ENCODE results near the gene GLIS1.

DNA sequence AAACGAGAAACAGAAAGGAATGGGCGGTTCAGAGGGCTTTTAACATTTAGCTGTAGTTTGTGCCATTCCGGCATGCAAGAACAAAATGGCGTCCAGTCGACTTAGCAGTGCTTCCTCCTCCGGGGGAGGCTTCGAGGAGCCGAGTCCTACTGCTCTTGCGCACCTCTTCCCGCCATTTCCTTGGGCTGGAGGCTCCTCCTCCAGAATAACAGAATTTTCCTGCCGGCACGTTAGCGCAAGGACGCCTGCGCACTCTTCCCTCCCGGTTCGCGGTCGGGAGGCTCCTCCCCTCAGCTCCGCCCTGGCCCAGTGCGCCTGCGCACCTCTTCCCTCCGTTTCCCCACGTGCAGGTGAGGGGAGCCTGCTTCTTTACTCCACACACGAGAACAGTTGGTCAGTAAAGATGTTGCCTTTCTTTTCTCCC is 278.7 kb downstream of the GLIS1 start:
- TF ChIP-seq SRF (IDR thresholded peaks at IDR 0.05; ENCODE audit: low read depth) (no peak), JUND (IDR thresholded peaks at IDR 0.05) (no peak), ZNF274 (IDR thresholded peaks at IDR 0.05; ENCODE audit: low read depth, low read length) (no peak)
